Body of pancreas (tissue), 4 donors: ENCODE data around the gene PRKAG2.

Experiments used
- CTCF ChIP-seq, 7 experiments: fragments of 450-650 bp in 4 of 7; fragments of 200-600 bp in 3 of 7; sonication (generic) in 3 of 7; IDR thresholded peaks; one replicate each; pipeline ENCODE4 v1.5.1; 2016 to 2019; ENCODE audit warnings: antibody characterized with exemption in 7 of 7
- POLR2A ChIP-seq, 3 donors: fragments of 450-650 bp; IDR thresholded peaks; one replicate each; pipeline ENCODE4 v1.6.1; 2016; ENCODE audit warnings: antibody characterized with exemption in 3 of 3, mild to moderate bottlenecking in 2 of 3

GRCh38 chr7:151836927-151837205, 40.0 kb downstream of the PRKAG2 start:
- TF ChIP-seq CTCF (IDR thresholded peaks at IDR 0.05): no peak
- TF ChIP-seq POLR2A (IDR thresholded peaks at IDR 0.05): no peak
